ENCODE measurements around the gene AOPEP.

AOPEP gene

DNA sequence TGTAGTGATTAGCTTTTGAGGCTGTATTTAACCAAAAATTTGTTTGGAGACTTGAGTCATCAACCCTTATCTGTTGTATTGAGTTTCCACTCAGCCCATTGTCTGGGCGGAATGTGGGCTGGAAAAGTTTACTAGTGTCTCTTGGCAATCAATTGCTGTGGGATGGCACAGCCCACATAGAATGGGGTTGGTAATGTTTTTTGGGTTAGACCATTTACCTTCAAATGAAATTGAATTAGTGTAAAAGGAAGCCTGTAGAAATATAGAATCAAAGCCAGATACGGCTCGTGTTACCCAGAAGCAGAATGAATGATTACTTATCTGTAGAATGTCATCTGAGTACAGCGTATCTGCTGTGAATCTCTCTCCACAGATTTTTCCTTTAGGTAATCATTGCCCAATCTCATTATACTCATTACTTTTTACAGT lies 142.9 kb downstream of the AOPEP start:
- no peak overlapping the region for H3K27ac ChIP-seq (ENCODE audit: extremely low read depth, low read depth, low read length)
- POLR2A ChIA-PET = interaction anchor here (2.0 kb wide), 1 partner anchor 48 kb away, joined by 6 read pairs; no protein-coding TSS in a partner anchor
- TF ChIP-seq ZNF221 (tag by site-specific recombination; IDR thresholded peaks at IDR 0.05; ENCODE audit: borderline replicate concordance) (no peak), EGR2 (tag by site-specific recombination; IDR thresholded peaks at IDR 0.05; ENCODE audit: low read depth) (peak; percentile 92), ZFHX2 (tag by site-specific recombination; conservative IDR thresholded peaks at IDR 0.05) (peak; percentile 95), ZBTB7A (tag by site-specific recombination; IDR thresholded peaks at IDR 0.05; ENCODE audit: low read depth) (no peak), ZNF544 (tag by site-specific recombination; IDR thresholded peaks at IDR 0.05) (no peak), SP3 (tag by site-specific recombination; IDR thresholded peaks at IDR 0.05) (no peak), ZNF561 (tag by site-specific recombination; IDR thresholded peaks at IDR 0.05; ENCODE audit: borderline replicate concordance) (no peak), ZNF37A (tag by site-specific recombination; IDR thresholded peaks at IDR 0.05) (no peak), ZNF623 (tag by site-specific recombination; IDR thresholded peaks at IDR 0.05) (no peak), ZNF707 (tag by site-specific recombination; IDR thresholded peaks at IDR 0.05) (no peak), ZBTB8A (tag by site-specific recombination; IDR thresholded peaks at IDR 0.05) (0 out of 2 replicates have a peak, but pooled peaks have one; percentile 15), ZNF76 (tag by site-specific recombination; IDR thresholded peaks at IDR 0.05; ENCODE audit: borderline replicate concordance, low read depth) (no peak), ZNF660 (tag by site-specific recombination; IDR thresholded peaks at IDR 0.05) (peak; percentile 82; the same call in 1 of the 2 replicates), FEZF1 (tag by site-specific recombination; IDR thresholded peaks at IDR 0.05) (0 out of 2 replicates have a peak, but pooled peaks have one; percentile 46), ZNF10 (tag by site-specific recombination; IDR thresholded peaks at IDR 0.05) (no peak)
- TF ChIP-seq, protein P1, sequence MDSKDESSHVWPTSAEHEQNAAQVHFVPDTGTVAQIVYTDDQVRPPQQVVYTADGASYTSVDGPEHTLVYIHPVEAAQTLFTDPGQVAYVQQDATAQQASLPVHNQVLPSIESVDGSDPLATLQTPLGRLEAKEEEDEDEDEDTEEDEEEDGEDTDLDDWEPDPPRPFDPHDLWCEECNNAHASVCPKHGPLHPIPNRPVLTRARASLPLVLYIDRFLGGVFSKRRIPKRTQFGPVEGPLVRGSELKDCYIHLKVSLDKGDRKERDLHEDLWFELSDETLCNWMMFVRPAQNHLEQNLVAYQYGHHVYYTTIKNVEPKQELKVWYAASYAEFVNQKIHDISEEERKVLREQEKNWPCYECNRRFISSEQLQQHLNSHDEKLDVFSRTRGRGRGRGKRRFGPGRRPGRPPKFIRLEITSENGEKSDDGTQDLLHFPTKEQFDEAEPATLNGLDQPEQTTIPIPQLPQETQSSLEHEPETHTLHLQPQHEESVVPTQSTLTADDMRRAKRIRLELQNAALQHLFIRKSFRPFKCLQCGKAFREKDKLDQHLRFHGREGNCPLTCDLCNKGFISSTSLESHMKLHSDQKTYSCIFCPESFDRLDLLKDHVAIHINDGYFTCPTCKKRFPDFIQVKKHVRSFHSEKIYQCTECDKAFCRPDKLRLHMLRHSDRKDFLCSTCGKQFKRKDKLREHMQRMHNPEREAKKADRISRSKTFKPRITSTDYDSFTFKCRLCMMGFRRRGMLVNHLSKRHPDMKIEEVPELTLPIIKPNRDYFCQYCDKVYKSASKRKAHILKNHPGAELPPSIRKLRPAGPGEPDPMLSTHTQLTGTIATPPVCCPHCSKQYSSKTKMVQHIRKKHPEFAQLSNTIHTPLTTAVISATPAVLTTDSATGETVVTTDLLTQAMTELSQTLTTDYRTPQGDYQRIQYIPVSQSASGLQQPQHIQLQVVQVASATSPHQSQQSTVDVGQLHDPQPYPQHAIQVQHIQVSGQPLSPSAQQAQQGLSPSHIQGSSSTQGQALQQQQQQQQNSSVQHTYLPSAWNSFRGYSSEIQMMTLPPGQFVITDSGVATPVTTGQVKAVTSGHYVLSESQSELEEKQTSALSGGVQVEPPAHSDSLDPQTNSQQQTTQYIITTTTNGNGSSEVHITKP (tag by site-specific recombination; IDR thresholded peaks at IDR 0.05) = peak; percentile 86
- H3K36me3 ChIP-seq (ENCODE audit: control insufficient read depth in 2 of 2, insufficient read depth in 1 of 2, low read length in 2 of 2) = no peaks in the 10 kb centered on the region
- CTCF ChIA-PET = interaction anchor here (0.8 kb wide), 1 partner anchor 188 kb away, joined by 3 read pairs; no protein-coding TSS in a partner anchor
- H3K4me1 ChIP-seq (ENCODE audit: control insufficient read depth, insufficient read depth, low read length) = peaks cover 27% of the 10 kb centered on the region
- H3K4me3 ChIP-seq (ENCODE audit: low read depth, low read length) = no peak overlapping the region
- H3K9me3 ChIP-seq (ENCODE audit: control insufficient read depth, insufficient read depth, low read depth, low read length) = no peaks in the 10 kb centered on the region

- H3K27ac ChIP-seq (ENCODE audit: extremely low read depth, low read depth, low read length) = no peak overlapping the region
- POLR2A ChIA-PET = interaction anchor here (0.6 kb wide), 2 partner anchors 145 to 245 kb away, joined by 4 to 9 read pairs; no protein-coding TSS in a partner anchor
- CTCF ChIA-PET = no interaction called here
- H3K4me1 ChIP-seq (ENCODE audit: control insufficient read depth, insufficient read depth, low read length) = peaks cover 24% of the 10 kb centered on the region
- H3K4me3 ChIP-seq (ENCODE audit: low read depth, low read length) = no peak overlapping the region
- H3K9me3 ChIP-seq (ENCODE audit: control insufficient read depth, insufficient read depth, low read depth, low read length) = no peaks in the 10 kb centered on the region
- H3K36me3 ChIP-seq (ENCODE audit: control insufficient read depth in 2 of 2, insufficient read depth in 1 of 2, low read length in 2 of 2) = no peaks in the 10 kb centered on the region
- TF ChIP-seq HOXA7 (CRISPR knock-in tag; IDR thresholded peaks at IDR 0.05; ENCODE audit: borderline replicate concordance) (no peak), ZNF155 (tag by site-specific recombination; IDR thresholded peaks at IDR 0.05) (no peak), ZNF157 (tag by site-specific recombination; IDR thresholded peaks at IDR 0.05) (no peak)
- TF ChIP-seq, protein P2, sequence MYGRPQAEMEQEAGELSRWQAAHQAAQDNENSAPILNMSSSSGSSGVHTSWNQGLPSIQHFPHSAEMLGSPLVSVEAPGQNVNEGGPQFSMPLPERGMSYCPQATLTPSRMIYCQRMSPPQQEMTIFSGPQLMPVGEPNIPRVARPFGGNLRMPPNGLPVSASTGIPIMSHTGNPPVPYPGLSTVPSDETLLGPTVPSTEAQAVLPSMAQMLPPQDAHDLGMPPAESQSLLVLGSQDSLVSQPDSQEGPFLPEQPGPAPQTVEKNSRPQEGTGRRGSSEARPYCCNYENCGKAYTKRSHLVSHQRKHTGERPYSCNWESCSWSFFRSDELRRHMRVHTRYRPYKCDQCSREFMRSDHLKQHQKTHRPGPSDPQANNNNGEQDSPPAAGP (tag by site-specific recombination; IDR thresholded peaks at IDR 0.05) = no peak
- TF ChIP-seq, protein P3, sequence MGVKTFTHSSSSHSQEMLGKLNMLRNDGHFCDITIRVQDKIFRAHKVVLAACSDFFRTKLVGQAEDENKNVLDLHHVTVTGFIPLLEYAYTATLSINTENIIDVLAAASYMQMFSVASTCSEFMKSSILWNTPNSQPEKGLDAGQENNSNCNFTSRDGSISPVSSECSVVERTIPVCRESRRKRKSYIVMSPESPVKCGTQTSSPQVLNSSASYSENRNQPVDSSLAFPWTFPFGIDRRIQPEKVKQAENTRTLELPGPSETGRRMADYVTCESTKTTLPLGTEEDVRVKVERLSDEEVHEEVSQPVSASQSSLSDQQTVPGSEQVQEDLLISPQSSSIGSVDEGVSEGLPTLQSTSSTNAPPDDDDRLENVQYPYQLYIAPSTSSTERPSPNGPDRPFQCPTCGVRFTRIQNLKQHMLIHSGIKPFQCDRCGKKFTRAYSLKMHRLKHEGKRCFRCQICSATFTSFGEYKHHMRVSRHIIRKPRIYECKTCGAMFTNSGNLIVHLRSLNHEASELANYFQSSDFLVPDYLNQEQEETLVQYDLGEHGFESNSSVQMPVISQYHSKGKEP (tag by site-specific recombination; IDR thresholded peaks at IDR 0.05) = no peak
- TF ChIP-seq, protein P4, sequence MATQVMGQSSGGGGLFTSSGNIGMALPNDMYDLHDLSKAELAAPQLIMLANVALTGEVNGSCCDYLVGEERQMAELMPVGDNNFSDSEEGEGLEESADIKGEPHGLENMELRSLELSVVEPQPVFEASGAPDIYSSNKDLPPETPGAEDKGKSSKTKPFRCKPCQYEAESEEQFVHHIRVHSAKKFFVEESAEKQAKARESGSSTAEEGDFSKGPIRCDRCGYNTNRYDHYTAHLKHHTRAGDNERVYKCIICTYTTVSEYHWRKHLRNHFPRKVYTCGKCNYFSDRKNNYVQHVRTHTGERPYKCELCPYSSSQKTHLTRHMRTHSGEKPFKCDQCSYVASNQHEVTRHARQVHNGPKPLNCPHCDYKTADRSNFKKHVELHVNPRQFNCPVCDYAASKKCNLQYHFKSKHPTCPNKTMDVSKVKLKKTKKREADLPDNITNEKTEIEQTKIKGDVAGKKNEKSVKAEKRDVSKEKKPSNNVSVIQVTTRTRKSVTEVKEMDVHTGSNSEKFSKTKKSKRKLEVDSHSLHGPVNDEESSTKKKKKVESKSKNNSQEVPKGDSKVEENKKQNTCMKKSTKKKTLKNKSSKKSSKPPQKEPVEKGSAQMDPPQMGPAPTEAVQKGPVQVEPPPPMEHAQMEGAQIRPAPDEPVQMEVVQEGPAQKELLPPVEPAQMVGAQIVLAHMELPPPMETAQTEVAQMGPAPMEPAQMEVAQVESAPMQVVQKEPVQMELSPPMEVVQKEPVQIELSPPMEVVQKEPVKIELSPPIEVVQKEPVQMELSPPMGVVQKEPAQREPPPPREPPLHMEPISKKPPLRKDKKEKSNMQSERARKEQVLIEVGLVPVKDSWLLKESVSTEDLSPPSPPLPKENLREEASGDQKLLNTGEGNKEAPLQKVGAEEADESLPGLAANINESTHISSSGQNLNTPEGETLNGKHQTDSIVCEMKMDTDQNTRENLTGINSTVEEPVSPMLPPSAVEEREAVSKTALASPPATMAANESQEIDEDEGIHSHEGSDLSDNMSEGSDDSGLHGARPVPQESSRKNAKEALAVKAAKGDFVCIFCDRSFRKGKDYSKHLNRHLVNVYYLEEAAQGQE (tag by site-specific recombination; IDR thresholded peaks at IDR 0.05) = no peak
- TF ChIP-seq, protein P5, sequence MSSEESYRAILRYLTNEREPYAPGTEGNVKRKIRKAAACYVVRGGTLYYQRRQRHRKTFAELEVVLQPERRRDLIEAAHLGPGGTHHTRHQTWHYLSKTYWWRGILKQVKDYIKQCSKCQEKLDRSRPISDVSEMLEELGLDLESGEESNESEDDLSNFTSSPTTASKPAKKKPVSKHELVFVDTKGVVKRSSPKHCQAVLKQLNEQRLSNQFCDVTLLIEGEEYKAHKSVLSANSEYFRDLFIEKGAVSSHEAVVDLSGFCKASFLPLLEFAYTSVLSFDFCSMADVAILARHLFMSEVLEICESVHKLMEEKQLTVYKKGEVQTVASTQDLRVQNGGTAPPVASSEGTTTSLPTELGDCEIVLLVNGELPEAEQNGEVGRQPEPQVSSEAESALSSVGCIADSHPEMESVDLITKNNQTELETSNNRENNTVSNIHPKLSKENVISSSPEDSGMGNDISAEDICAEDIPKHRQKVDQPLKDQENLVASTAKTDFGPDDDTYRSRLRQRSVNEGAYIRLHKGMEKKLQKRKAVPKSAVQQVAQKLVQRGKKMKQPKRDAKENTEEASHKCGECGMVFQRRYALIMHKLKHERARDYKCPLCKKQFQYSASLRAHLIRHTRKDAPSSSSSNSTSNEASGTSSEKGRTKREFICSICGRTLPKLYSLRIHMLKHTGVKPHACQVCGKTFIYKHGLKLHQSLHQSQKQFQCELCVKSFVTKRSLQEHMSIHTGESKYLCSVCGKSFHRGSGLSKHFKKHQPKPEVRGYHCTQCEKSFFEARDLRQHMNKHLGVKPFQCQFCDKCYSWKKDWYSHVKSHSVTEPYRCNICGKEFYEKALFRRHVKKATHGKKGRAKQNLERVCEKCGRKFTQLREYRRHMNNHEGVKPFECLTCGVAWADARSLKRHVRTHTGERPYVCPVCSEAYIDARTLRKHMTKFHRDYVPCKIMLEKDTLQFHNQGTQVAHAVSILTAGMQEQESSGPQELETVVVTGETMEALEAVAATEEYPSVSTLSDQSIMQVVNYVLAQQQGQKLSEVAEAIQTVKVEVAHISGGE (tag by site-specific recombination; conservative IDR thresholded peaks at IDR 0.05; ENCODE audit: low read depth) = no peak
Measured at GRCh38 chr9:94870465-94870792, 143.9 kb downstream of the AOPEP start.

Data from HEK293 (cell line).